Sciatic nerve (tissue), 1 donor: ENCODE results near the gene LRPAP1. TPM values are rescaled to one million over a fixed set of nuclear protein-coding genes. Genes with fewer than 3 reads are reported as not detected.

Experiments used
- total RNA-seq: library from RNA; stranded (reverse); fragmentation: NEBNext Ultra II Directional; extraction: Animal tissue kit (Norgen Biotek cat#: 25700); gene quantifications from one replicate; pipeline ENCODE4 v1.2.1, GENCODE V29; 2021
- donor health status: DM: no; HTN: no; CAD: no.

LRPAP1 gene
- total RNA-seq, 1 donor from 2014 or later = 105 TPM

Other genes starting within 250 kb of the LRPAP1 start
- 40.7 TPM for gene RGS12, start 239.4 kb downstream of the LRPAP1 start, total RNA-seq
- not detected for gene HGFAC, start 90.5 kb downstream of the LRPAP1 start, total RNA-seq
- gene DOK7, start 69.1 kb downstream of the LRPAP1 start, total RNA-seq = not detected
- gene ADRA2C, start 234.0 kb upstream of the LRPAP1 start, total RNA-seq = 4.8 TPM